Ovary (tissue), 3 donors: ENCODE results near the gene MRAP2.

Experiments used
- CTCF ChIP-seq, 3 donors: fragments of 450-650 bp in 2 of 3; fragments of 200-600 bp in 1 of 3; IDR thresholded peaks; one replicate each; pipeline versions ENCODE4 v1.5.1 to v1.8.0; 2016 to 2022; ENCODE audit warnings: antibody characterized with exemption in 3 of 3, mild to moderate bottlenecking in 1 of 3
- POLR2A ChIP-seq: fragments of 450-650 bp; IDR thresholded peaks from one replicate; pipeline ENCODE4 v1.6.1; 2017; ENCODE audit warnings: antibody characterized with exemption, mild to moderate bottlenecking, moderate library complexity
- donor health status: DM: no; HTN: no; CAD: no.

GRCh38 chr6:84019141-84019841, 14.3 kb upstream of the MRAP2 start:
- TF ChIP-seq CTCF (IDR thresholded peaks at IDR 0.05) (no peak), POLR2A (no peak)
